HUES48 (cell line): ENCODE data around the gene C1QL4.

ENCODE experiments used
- H3K27ac ChIP-seq: one replicate; pipeline ENCODE4 v1.7.0; 2013; ENCODE audit warnings: low read depth, low read length, inconsistent platforms
- H3K27me3 ChIP-seq: 2 replicates; pipeline ENCODE4 v1.6.1; 2013; ENCODE audit warnings: mild to moderate bottlenecking, low read length; ENCODE audit not compliant: control insufficient read depth, insufficient read depth
- H3K36me3 ChIP-seq: 2 replicates; pipeline ENCODE4 v1.6.1; 2013; ENCODE audit warnings: low read length; ENCODE audit not compliant: control insufficient read depth, insufficient read depth
- H3K4me1 ChIP-seq: 2 replicates; pipeline ENCODE4 v1.6.1; 2013; ENCODE audit warnings: mild to moderate bottlenecking, low read length; ENCODE audit not compliant: control insufficient read depth, insufficient read depth
- H3K4me3 ChIP-seq: 2 replicates; pipeline ENCODE4 v1.5.1; 2013; ENCODE audit warnings: mild to moderate bottlenecking, low read depth, low read length
- H3K9ac ChIP-seq: 2 replicates; pipeline ENCODE4 v1.6.1; 2013; ENCODE audit warnings: mild to moderate bottlenecking, low read depth, low read length, moderate library complexity
- H3K9me3 ChIP-seq: 2 replicates; pipeline ENCODE4 v1.6.1; 2013; ENCODE audit warnings: low read length; ENCODE audit not compliant: control insufficient read depth, insufficient read depth

C1QL4 gene

GRCh38 chr12:49332441-49332861, 4.5 kb downstream of the C1QL4 start:
- H3K4me3 ChIP-seq = peak overlapping the region; percentile 57; the same call in 1 of the 2 replicates
- no peak overlapping the region for H3K9ac ChIP-seq
- peaks cover 33% of the 10 kb centered on the region for H3K36me3 ChIP-seq
- H3K9me3 ChIP-seq = no peaks in the 10 kb centered on the region
- H3K27ac ChIP-seq = no peak overlapping the region
- H3K4me1 ChIP-seq = peaks cover 7% of the 10 kb centered on the region
- H3K27me3 ChIP-seq = peaks cover 58% of the 10 kb centered on the region

- H3K4me3 ChIP-seq = no peak overlapping the region
- no peak overlapping the region for H3K27ac ChIP-seq
- peaks cover 4% of the 10 kb centered on the region; the same call in 1 of the 2 replicates for H3K4me1 ChIP-seq
- H3K27me3 ChIP-seq = peaks cover 50% of the 10 kb centered on the region
- no peaks in the 10 kb centered on the region for H3K9me3 ChIP-seq
- peaks cover 42% of the 10 kb centered on the region for H3K36me3 ChIP-seq
- H3K9ac ChIP-seq = no peak overlapping the region
Observed at GRCh38 chr12:49331380-49332222, 5.4 kb downstream of the C1QL4 start.

- H3K27ac ChIP-seq = no peak overlapping the region
Observed at GRCh38 chr12:49330631-49331379, 6.2 kb downstream of the C1QL4 start.

GRCh38 chr12:49330032-49330619, 6.9 kb downstream of the C1QL4 start:
- Histone ChIP-seq H3K36me3 (peaks cover 56% of the 10 kb centered on the region), H3K9ac (no peak overlapping the region), H3K9me3 (no peaks in the 10 kb centered on the region), H3K27me3 (peaks cover 35% of the 10 kb centered on the region), H3K4me1 (peaks cover 4% of the 10 kb centered on the region; the same call in 1 of the 2 replicates), H3K27ac (no peak overlapping the region), H3K4me3 (no peak overlapping the region)

More at GRCh38 chr12:49330631-49331379, 6.2 kb downstream of the C1QL4 start:
- Histone ChIP-seq H3K4me1 (peaks cover 4% of the 10 kb centered on the region; the same call in 1 of the 2 replicates), H3K9me3 (no peaks in the 10 kb centered on the region), H3K27me3 (peaks cover 42% of the 10 kb centered on the region), H3K9ac (no peak overlapping the region), H3K36me3 (peaks cover 50% of the 10 kb centered on the region), H3K4me3 (no peak overlapping the region)

- H3K9me3 ChIP-seq = no peaks in the 10 kb centered on the region
- H3K36me3 ChIP-seq = peaks cover 59% of the 10 kb centered on the region
- H3K27me3 ChIP-seq = peaks cover 22% of the 10 kb centered on the region
- H3K9ac ChIP-seq = no peak overlapping the region
- peaks cover 6% of the 10 kb centered on the region; the same call in 1 of the 2 replicates for H3K4me1 ChIP-seq
- H3K27ac ChIP-seq = no peak overlapping the region
- H3K4me3 ChIP-seq = no peak overlapping the region
Observed at GRCh38 chr12:49328816-49329215, 8.2 kb downstream of the C1QL4 start.

- H3K9me3 ChIP-seq = no peaks in the 10 kb centered on the region
- peaks cover 59% of the 10 kb centered on the region for H3K36me3 ChIP-seq
- no peak overlapping the region for H3K4me3 ChIP-seq
- H3K4me1 ChIP-seq = peaks cover 8% of the 10 kb centered on the region; the same call in 1 of the 2 replicates
- H3K27ac ChIP-seq = no peak overlapping the region
- no peak overlapping the region for H3K9ac ChIP-seq
- peaks cover 12% of the 10 kb centered on the region for H3K27me3 ChIP-seq
Observed at GRCh38 chr12:49327887-49328286, 9.1 kb downstream of the C1QL4 start.

- peaks cover 7% of the 10 kb centered on the region for H3K27me3 ChIP-seq
- no peak overlapping the region for H3K9ac ChIP-seq
- H3K36me3 ChIP-seq = peaks cover 59% of the 10 kb centered on the region
- no peak overlapping the region for H3K4me3 ChIP-seq
- H3K27ac ChIP-seq = no peak overlapping the region
- H3K4me1 ChIP-seq = peaks cover 5% of the 10 kb centered on the region; the same call in 1 of the 2 replicates
- no peaks in the 10 kb centered on the region for H3K9me3 ChIP-seq
Observed at GRCh38 chr12:49327368-49327767, 9.6 kb downstream of the C1QL4 start.

- Histone ChIP-seq H3K27me3 (no peaks in the 10 kb centered on the region), H3K36me3 (peaks cover 50% of the 10 kb centered on the region), H3K4me1 (peaks cover 11% of the 10 kb centered on the region; the same call in 1 of the 2 replicates), H3K27ac (no peak overlapping the region), H3K9ac (no peak overlapping the region), H3K9me3 (no peaks in the 10 kb centered on the region), H3K4me3 (no peak overlapping the region)
Observed at GRCh38 chr12:49325606-49326005, 11.4 kb downstream of the C1QL4 start.

- Histone ChIP-seq H3K4me1 (peaks cover 11% of the 10 kb centered on the region; the same call in 1 of the 2 replicates), H3K9me3 (no peaks in the 10 kb centered on the region), H3K9ac (peak overlapping the region; percentile 74), H3K27ac (peak overlapping the region; percentile 78), H3K27me3 (no peaks in the 10 kb centered on the region), H3K36me3 (peaks cover 31% of the 10 kb centered on the region), H3K4me3 (peak overlapping the region; percentile 91)
Observed at GRCh38 chr12:49323524-49324097, 13.4 kb downstream of the C1QL4 start.

GRCh38 chr12:49322708-49323523, 14.1 kb downstream of the C1QL4 start, which contains the start of gene TROAP:
Gene TROAP (plus strand): TSS chr12:49323255. CDS start chr12:49323609, 354 bp downstream.
- H3K27ac ChIP-seq = peak within 1 kb of the TSS; percentile 78

More at GRCh38 chr12:49322708-49323523, 14.1 kb downstream of the C1QL4 start, which contains the start of gene TROAP:
- peak within 1 kb of the TSS; percentile 91 for H3K4me3 ChIP-seq
- peaks cover 11% of the 10 kb centered on the region; the same call in 1 of the 2 replicates for H3K4me1 ChIP-seq
- peaks cover 31% of the 10 kb centered on the region for H3K36me3 ChIP-seq
- no peaks in the 10 kb centered on the region for H3K9me3 ChIP-seq
- peak within 1 kb of the TSS; percentile 74 for H3K9ac ChIP-seq
- H3K27me3 ChIP-seq = no peaks in the 10 kb centered on the region
